T-cell (primary cell): ENCODE measurements around the gene FANCD2. TPM values are rescaled to one million over a fixed set of nuclear protein-coding genes. Genes with fewer than 3 reads are reported as not detected.
A peak's percentile ranks its signal among the peaks of the same experiment; 100 is the strongest.

ENCODE experiments used
- ATAC-seq, 4 experiments: fragments of 200-7000 bp in 3 of 4; fragments of 150-1000 bp in 1 of 4; cut with Tn5 transposase; replicated peaks in 1 of 4; 1 replicate in 3 of 4; 2 replicates in 1 of 4; pipeline ENCODE4 v1.10.0; 2021; ENCODE audit warnings: moderate library complexity in 3 of 4, mild to moderate bottlenecking in 2 of 4, moderate number of reproducible peaks in 1 of 4
- CTCF ChIA-PET, 2 donors: fragments of 300-600 bp; sonication (Branson Sonifier 250); formaldehyde crosslinking; loops; one replicate each; lab custom pipeline; 2022; ENCODE audit warnings: antibody characterized with exemption in 2 of 2; lab: Charles Lee
- POLR2A ChIA-PET, 2 donors: fragments of 300-600 bp; sonication (Branson Sonifier 250); formaldehyde crosslinking; loops; one replicate each; lab custom pipeline; 2022; ENCODE audit warnings: antibody characterized with exemption in 2 of 2; lab: Charles Lee
- DNase-seq, 35 experiments: peaks; one replicate each; pipeline versions ENCODE4 v3.0.0 to v3.0.0-alpha.2; 2013 to 2023
- H3K27ac ChIP-seq: one replicate; pipeline ENCODE4 v1.5.1; 2013; ENCODE audit warnings: low read length
- H3K27me3 ChIP-seq, 2 experiments: replicated peaks in 1 of 2; 1 replicate in 1 of 2; 2 replicates in 1 of 2; pipeline versions ENCODE4 v1.6.1 to v1.7.0; 2013; ENCODE audit warnings: low read length in 1 of 2, mixed read lengths in 1 of 2; ENCODE audit not compliant: control insufficient read depth in 2 of 2, insufficient read depth in 2 of 2; ENCODE audit errors: extremely low read depth in 1 of 2
- H3K36me3 ChIP-seq, 2 donors: 1 replicate in 1 of 2; 2 replicates in 1 of 2; pipeline versions ENCODE4 v1.6.1 to v1.7.0; 2013; ENCODE audit warnings: low read length in 1 of 2; ENCODE audit not compliant: control insufficient read depth in 2 of 2, insufficient read depth in 1 of 2; ENCODE audit errors: extremely low read depth in 1 of 2
- H3K4me1 ChIP-seq, 2 experiments: 1 replicate in 1 of 2; 2 replicates in 1 of 2; pipeline versions ENCODE4 v1.6.1 to v1.7.0; 2013; ENCODE audit warnings: low read length in 2 of 2, mixed read lengths in 1 of 2; ENCODE audit not compliant: insufficient read depth in 2 of 2, control insufficient read depth in 1 of 2; ENCODE audit errors: extremely low read depth in 1 of 2
- H3K4me3 ChIP-seq, 2 donors: 1 replicate in 1 of 2; 2 replicates in 1 of 2; pipeline versions ENCODE4 v1.5.1 to v1.7.0; 2013; ENCODE audit warnings: mild to moderate bottlenecking in 2 of 2, low read length in 1 of 2, moderate library complexity in 1 of 2; ENCODE audit not compliant: control insufficient read depth in 1 of 2; ENCODE audit errors: extremely low read depth in 1 of 2
- H3K9me3 ChIP-seq: 2 replicates; pipeline ENCODE4 v1.7.0; 2013
- H3K27ac Mint-ChIP-seq, 2 donors: one replicate each; pipeline ENCODE4 v1.8.0; 2020 to 2021; ENCODE audit warnings: mild to moderate bottlenecking in 2 of 2, mixed read lengths in 2 of 2
- H3K27me3 Mint-ChIP-seq, 2 donors: one replicate each; pipeline ENCODE4 v1.8.0; 2021 to 2022; ENCODE audit warnings: mixed read lengths in 2 of 2
- H3K36me3 Mint-ChIP-seq: one replicate; pipeline ENCODE4 v1.8.0; 2021; ENCODE audit warnings: mixed read lengths
- H3K4me1 Mint-ChIP-seq, 3 donors: one replicate each; pipeline ENCODE4 v1.8.0; 2020 to 2022; ENCODE audit warnings: mixed read lengths in 3 of 3, mild to moderate bottlenecking in 1 of 3
- H3K4me3 Mint-ChIP-seq, 3 donors: one replicate each; pipeline ENCODE4 v1.8.0; 2020 to 2022; ENCODE audit warnings: mild to moderate bottlenecking in 3 of 3, mixed read lengths in 3 of 3, moderate library complexity in 3 of 3
- H3K9me3 Mint-ChIP-seq, 3 donors: one replicate each; pipeline ENCODE4 v1.8.0; 2020 to 2022; ENCODE audit warnings: mixed read lengths in 3 of 3
- WGBS: methylation state at CpG from one replicate; pipeline ENCODE4 v1.1.5; 2013; ENCODE audit warnings: missing lambda C conversion rate; ENCODE audit not compliant: insufficient coverage; 5-methylcytosine and 5-hydroxymethylcytosine counted together
- total RNA-seq, 35 experiments: library from RNA in 6 of 35; stranded (reverse) in 6 of 35; fragments of 120-200 nt in 1 of 35; gene quantifications; one replicate each; pipeline versions ENCODE4 v1.2.1 to v1.2.4 and lab custom pipeline; 2013 to 2026

The FANCD2 gene
- 10 to 100 TPM; 15.4 to 22.5 (median 18.2) TPM for total RNA-seq
- total RNA-seq (2013) = 20.2 TPM
- 20.4 to 114 (median 39.3) reads per million in 29 experiments for total RNA-seq (lab: John Stamatoyannopoulos, UW)

DNA sequence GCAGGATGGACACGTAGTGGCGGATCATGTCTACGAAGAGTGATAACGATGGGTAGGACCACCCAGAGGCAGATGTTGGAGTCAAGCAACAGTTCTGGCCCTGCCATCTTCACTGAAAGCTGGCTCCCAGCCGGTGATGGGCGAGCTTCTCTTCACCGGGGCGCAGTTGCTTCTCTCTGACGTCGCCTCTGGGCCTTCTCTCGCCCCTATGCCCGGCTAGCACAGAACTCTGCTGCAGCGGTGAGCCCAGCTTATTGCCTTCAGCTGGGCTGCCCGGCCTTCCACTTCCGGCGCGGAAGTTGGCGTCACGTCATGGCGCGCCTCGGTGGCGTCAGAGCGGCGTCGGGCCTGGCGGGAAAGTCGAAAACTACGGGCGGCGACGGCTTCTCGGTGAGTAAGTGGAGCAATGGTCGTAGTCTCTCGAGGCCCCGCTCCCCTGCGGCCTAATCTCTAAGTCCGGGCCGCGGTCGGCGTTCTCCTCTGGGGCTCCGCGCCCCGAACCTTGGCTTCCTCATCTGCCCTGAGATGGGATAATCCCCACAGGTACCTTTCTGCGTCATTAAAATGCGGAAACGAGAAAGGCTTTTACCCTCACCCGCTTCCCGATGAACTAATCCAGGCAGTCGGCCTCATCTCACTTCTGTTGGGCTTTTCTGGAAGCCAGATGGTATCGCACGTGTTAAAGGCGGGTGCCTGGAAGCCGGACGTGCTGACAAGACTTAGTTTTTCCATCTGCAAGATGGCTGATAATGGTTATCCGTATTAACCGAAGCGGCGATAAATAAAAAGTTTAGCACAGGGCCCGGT lies at the start of gene FANCD2:
TSS of gene FANCD2 (plus strand) at position 354 of the 807 bp plus-strand sequence. CDS start 2,221 bp downstream, outside the sequence.
- no peaks in the 10 kb centered on the region for H3K9me3 ChIP-seq
- H3K27ac ChIP-seq = peak within 1 kb of the TSS; percentile 85
- Mint-ChIP-seq H3K27ac (peak within 1 kb of the TSS; percentile 88 to 92), H3K36me3 (peaks cover 22% of the 10 kb centered on the region), H3K4me1 (peaks cover 29 to 38% (median 31%) of the 10 kb centered on the region in 3 donors), H3K27me3 (no peaks in the 10 kb centered on the region), H3K4me3 (peak within 1 kb of the TSS; percentile 94 to 96 (median 95)), H3K9me3 (no peaks in the 10 kb centered on the region)
- peaks cover 12 to 24% of the 10 kb centered on the region in 2 experiments for H3K4me1 ChIP-seq
- no peaks in the 10 kb centered on the region for H3K27me3 ChIP-seq
- ChIA-PET POLR2A (interaction anchor here (0.5 to 1.1 kb wide), 5 partner anchors 40 to 133 kb away, joined by 3 to 6 read pairs (median 5); partner anchors contain the start of genes CRELD1 (in 1 of the 2) and EMC3 (in 1 of the 2)), CTCF (interaction anchor here in 1 of 2 donors (0.6 to 1.2 kb wide), 6 partner anchors 50 to 294 kb away, joined by 3 to 5 read pairs (median 4); partner anchors contain the start of genes CRELD1, RPUSD3 and SEC13)
- WGBS = under 1% methylated on average over 59 of the region's 61 CpGs
- peak; percentile 93 to 96 (median 94) for ATAC-seq
- H3K36me3 ChIP-seq = peaks cover 15 to 27% of the 10 kb centered on the region in 2 donors
- peak within 1 kb of the TSS; percentile 84 to 93 for H3K4me3 ChIP-seq
- peak; percentile 80 to 96 (median 89) for DNase-seq

GRCh38 chr3:9976721-9977709 lies 49.2 kb upstream of the FANCD2 start:
- 57% methylated on average over 1 of the region's 7 CpGs for WGBS
- H3K9me3 Mint-ChIP-seq = no peaks in the 10 kb centered on the region
- H3K36me3 ChIP-seq = peaks cover 18 to 60% of the 10 kb centered on the region in 2 donors
- no peaks in the 10 kb centered on the region for H3K4me1 ChIP-seq
- H3K36me3 Mint-ChIP-seq = peaks cover 30% of the 10 kb centered on the region
- no peaks in the 10 kb centered on the region for H3K27me3 Mint-ChIP-seq
- ChIA-PET CTCF (interaction anchor here (0.7 to 0.9 kb wide), 2 partner anchors 11 to 117 kb away, joined by 5 read pairs; no protein-coding TSS in a partner anchor), POLR2A (interaction anchor here in 1 of 2 donors (0.6 to 0.7 kb wide), 4 partner anchors 32 to 158 kb away, joined by 3 to 8 read pairs (median 4); partner anchors contain the start of gene CRELD1)
- H3K27ac Mint-ChIP-seq = no peak overlapping the region
- no peak overlapping the region for H3K27ac ChIP-seq
- DNase-seq (no peak), ATAC-seq (no peak)
- H3K4me1 Mint-ChIP-seq = peaks cover 8 to 10% (median 10%) of the 10 kb centered on the region in 3 donors
- H3K4me3 ChIP-seq = no peak overlapping the region
- H3K4me3 Mint-ChIP-seq = no peak overlapping the region
- H3K27me3 ChIP-seq = no peaks in the 10 kb centered on the region
- H3K9me3 ChIP-seq = no peaks in the 10 kb centered on the region

- H3K36me3 Mint-ChIP-seq = peaks cover 22% of the 10 kb centered on the region
- Histone ChIP-seq H3K4me3 (no peak overlapping the region), H3K27me3 (no peaks in the 10 kb centered on the region), H3K4me1 (peaks cover 0 to 6% of the 10 kb centered on the region in 2 experiments), H3K27ac (no peak overlapping the region), H3K9me3 (no peaks in the 10 kb centered on the region), H3K36me3 (peaks cover 6 to 54% of the 10 kb centered on the region in 2 donors)
- H3K27ac Mint-ChIP-seq = no peak overlapping the region
- H3K4me1 Mint-ChIP-seq = peaks cover 8 to 20% (median 19%) of the 10 kb centered on the region in 3 donors
- H3K9me3 Mint-ChIP-seq = no peaks in the 10 kb centered on the region
- no peak overlapping the region for H3K4me3 Mint-ChIP-seq
- 89% methylated on average over 3 of the region's 8 CpGs for WGBS
- POLR2A ChIA-PET = interaction anchor here in 1 of 2 donors (0.6 kb wide), 2 partner anchors 173 to 453 kb away, joined by 3 to 6 read pairs; no protein-coding TSS in a partner anchor
- DNase-seq (no peak), ATAC-seq (no peak)
- H3K27me3 Mint-ChIP-seq = no peaks in the 10 kb centered on the region
- CTCF ChIA-PET = no interaction called here
Observed at GRCh38 chr3:9978710-9979305, 47.4 kb upstream of the FANCD2 start.

DNA sequence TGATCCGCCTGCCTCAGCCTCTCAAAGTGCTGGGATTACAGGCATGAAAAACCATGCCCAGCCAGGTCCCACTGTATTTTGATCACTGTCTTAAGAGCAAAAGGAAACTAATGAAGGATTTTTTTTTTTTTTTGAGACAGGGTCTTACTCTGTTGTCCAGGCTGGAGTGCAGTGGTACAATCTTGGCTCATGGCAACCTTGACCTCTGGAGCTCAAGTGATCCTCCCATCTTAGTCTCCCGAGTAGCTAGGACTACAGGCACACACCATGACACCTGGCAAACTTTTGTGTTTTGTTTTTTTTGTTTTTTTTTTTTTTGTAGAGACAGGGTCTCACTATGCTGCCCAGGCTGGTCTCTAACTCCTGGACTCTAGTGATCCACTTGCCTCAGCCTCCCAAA lies 46.0 kb upstream of the FANCD2 start:
- Histone ChIP-seq H3K27ac (no peak overlapping the region), H3K4me1 (peaks cover 3 to 10% of the 10 kb centered on the region in 2 experiments), H3K4me3 (no peak overlapping the region), H3K27me3 (no peaks in the 10 kb centered on the region), H3K36me3 (peaks cover 9 to 47% of the 10 kb centered on the region in 2 donors), H3K9me3 (no peaks in the 10 kb centered on the region)
- Mint-ChIP-seq H3K4me3 (no peak overlapping the region), H3K27ac (no peak overlapping the region), H3K9me3 (no peaks in the 10 kb centered on the region), H3K27me3 (no peaks in the 10 kb centered on the region), H3K4me1 (peaks cover 8 to 23% (median 23%) of the 10 kb centered on the region in 3 donors), H3K36me3 (peaks cover 17% of the 10 kb centered on the region)
- no peak for DNase-seq
- POLR2A ChIA-PET = interaction anchor here in 1 of 2 donors (0.5 kb wide), 1 partner anchor 107 kb away, joined by 3 read pairs; no protein-coding TSS in a partner anchor
- WGBS = no CpG with 5 or more reads among the region's 2 CpGs
- ATAC-seq = no peak
- CTCF ChIA-PET = interaction anchor here in 1 of 2 donors (0.6 to 0.8 kb wide), 2 partner anchors 16 to 53 kb away, joined by 4 to 5 read pairs; no protein-coding TSS in a partner anchor

- H3K4me3 ChIP-seq = peak overlapping the region; percentile 96 to 98
- no peaks in the 10 kb centered on the region for H3K27me3 ChIP-seq
- peaks cover 19 to 29% of the 10 kb centered on the region in 2 experiments for H3K4me1 ChIP-seq
- peak overlapping the region; percentile 92 to 95 for H3K27ac Mint-ChIP-seq
- H3K36me3 ChIP-seq = peaks cover 3 to 14% of the 10 kb centered on the region in 2 donors
- H3K27ac ChIP-seq = peak overlapping the region; percentile 87
- ATAC-seq = peak; percentile 54 to 63 (median 60)
- H3K4me1 Mint-ChIP-seq = peaks cover 28 to 45% (median 30%) of the 10 kb centered on the region in 3 donors
- H3K4me3 Mint-ChIP-seq = peak overlapping the region; percentile 95 to 97 (median 96)
- H3K9me3 Mint-ChIP-seq = no peaks in the 10 kb centered on the region
- ChIA-PET POLR2A (interaction anchor here (0.5 to 1.4 kb wide), 5 partner anchors 27 to 1787 kb away, joined by 3 to 6 read pairs (median 4); partner anchors contain the start of gene FANCD2 (in 1 of the 2)), CTCF (interaction anchor here (0.6 to 1.3 kb wide), 4 partner anchors 25 to 203 kb away, joined by 3 to 11 read pairs (median 5); partner anchors contain the start of gene CRELD1 (in 1 of the 2))
- under 1% methylated on average over 15 of the region's 17 CpGs for WGBS
- no peaks in the 10 kb centered on the region for H3K27me3 Mint-ChIP-seq
- no peaks in the 10 kb centered on the region for H3K9me3 ChIP-seq
- H3K36me3 Mint-ChIP-seq = peaks cover 3% of the 10 kb centered on the region
- DNase-seq = peak in 1 of 35 experiments; percentile 11
Observed at GRCh38 chr3:9986230-9986725, 40.0 kb upstream of the FANCD2 start.
